ENCODE data around the gene EIF6. TPM values are rescaled to one million over a fixed set of nuclear protein-coding genes. Genes with fewer than 3 reads are reported as not detected.
A peak's percentile ranks its signal among the peaks of the same experiment; 100 is the strongest.

Gene EIF6
- total and polyA plus RNA-seq, 2 donors (not counting 1 experiment from before 2014, with no cell fraction given): 117 to 156 TPM

GRCh38 chr20:35327074-35327976, 42.8 kb upstream of the EIF6 start:
- Histone ChIP-seq H3K9me3 (ENCODE audit: control insufficient read depth, insufficient read depth, low read depth, low read length) (no peaks in the 10 kb centered on the region), H4K20me1 (ENCODE audit: control insufficient read depth, extremely low read depth, insufficient read depth, low read length) (no peaks in the 10 kb centered on the region), H3K27me3 (ENCODE audit: control insufficient read depth, insufficient read depth, low read length) (no peaks in the 10 kb centered on the region), H3K4me3 (replicated peaks in 1 of 4; ENCODE audit: control extremely low read depth in 1 of 4, insufficient read depth in 1 of 4, low read depth in 3 of 4, low read length in 4 of 4) (no peak overlapping the region), H2AFZ (ENCODE audit: low read length) (no peak overlapping the region), H3K4me1 (ENCODE audit: control insufficient read depth, extremely low read depth, insufficient read depth, low read length) (peaks cover 16% of the 10 kb centered on the region), H3K9ac (ENCODE audit: insufficient read depth, low read length) (no peak overlapping the region), H3K79me2 (ENCODE audit: control insufficient read depth, insufficient read depth, low read length) (no peaks in the 10 kb centered on the region), H3K4me2 (ENCODE audit: extremely low read depth, insufficient read depth, low read length) (no peak overlapping the region), H3K27ac (ENCODE audit: insufficient read depth, low read length) (peak overlapping the region; percentile 24), H3K36me3 (ENCODE audit: control insufficient read depth, insufficient read depth, low read length) (peaks cover 2% of the 10 kb centered on the region)
- no peak for TF ChIP-seq CTCF (conservative IDR thresholded peaks at IDR 0.05 in 1 of 2, IDR thresholded peaks at IDR 0.05 in 1 of 2; ENCODE audit: low read depth in 1 of 2, low read length in 2 of 2)
- TF ChIP-seq EZH2 (IDR thresholded peaks at IDR 0.05; ENCODE audit: low read length, missing control alignments): no peak
- peak in 1 of 2 donors; percentile 48 for DNase-seq (ENCODE audit: low read depth in 2 of 2)

GRCh38 chr20:35326740-35327073, 42.1 kb upstream of the EIF6 start:
- no peaks in the 10 kb centered on the region for H4K20me1 ChIP-seq (ENCODE audit: control insufficient read depth, extremely low read depth, insufficient read depth, low read length)
- H3K9ac ChIP-seq (ENCODE audit: insufficient read depth, low read length): no peak overlapping the region
- H3K4me3 ChIP-seq (replicated peaks in 1 of 4; ENCODE audit: control extremely low read depth in 1 of 4, insufficient read depth in 1 of 4, low read depth in 3 of 4, low read length in 4 of 4): no peak overlapping the region
- H3K27ac ChIP-seq (ENCODE audit: insufficient read depth, low read length): peak overlapping the region; percentile 24
- H3K9me3 ChIP-seq (ENCODE audit: control insufficient read depth, insufficient read depth, low read depth, low read length): no peaks in the 10 kb centered on the region
- no peak overlapping the region for H2AFZ ChIP-seq (ENCODE audit: low read length)
- H3K36me3 ChIP-seq (ENCODE audit: control insufficient read depth, insufficient read depth, low read length): peaks cover 2% of the 10 kb centered on the region
- H3K79me2 ChIP-seq (ENCODE audit: control insufficient read depth, insufficient read depth, low read length): no peaks in the 10 kb centered on the region
- H3K4me2 ChIP-seq (ENCODE audit: extremely low read depth, insufficient read depth, low read length): no peak overlapping the region
- H3K4me1 ChIP-seq (ENCODE audit: control insufficient read depth, extremely low read depth, insufficient read depth, low read length): peaks cover 16% of the 10 kb centered on the region
- TF ChIP-seq EZH2 (IDR thresholded peaks at IDR 0.05; ENCODE audit: low read length, missing control alignments): no peak
- TF ChIP-seq CTCF (conservative IDR thresholded peaks at IDR 0.05 in 1 of 2, IDR thresholded peaks at IDR 0.05 in 1 of 2; ENCODE audit: low read depth in 1 of 2, low read length in 2 of 2): no peak
- no peak for DNase-seq (ENCODE audit: low read depth in 2 of 2)
- no peaks in the 10 kb centered on the region for H3K27me3 ChIP-seq (ENCODE audit: control insufficient read depth, insufficient read depth, low read length)

GRCh38 chr20:35326021-35326739, 41.6 kb upstream of the EIF6 start:
- no peaks in the 10 kb centered on the region for H4K20me1 ChIP-seq (ENCODE audit: control insufficient read depth, extremely low read depth, insufficient read depth, low read length)
- H3K27ac ChIP-seq (ENCODE audit: insufficient read depth, low read length): no peak overlapping the region
- H3K4me1 ChIP-seq (ENCODE audit: control insufficient read depth, extremely low read depth, insufficient read depth, low read length): peaks cover 16% of the 10 kb centered on the region
- H3K27me3 ChIP-seq (ENCODE audit: control insufficient read depth, insufficient read depth, low read length): no peaks in the 10 kb centered on the region
- H3K4me3 ChIP-seq (replicated peaks in 1 of 4; ENCODE audit: control extremely low read depth in 1 of 4, insufficient read depth in 1 of 4, low read depth in 3 of 4, low read length in 4 of 4): no peak overlapping the region
- H3K9ac ChIP-seq (ENCODE audit: insufficient read depth, low read length): no peak overlapping the region
- DNase-seq (ENCODE audit: low read depth in 2 of 2): peak in 1 of 2 donors; percentile 48
- TF ChIP-seq CTCF (conservative IDR thresholded peaks at IDR 0.05 in 1 of 2, IDR thresholded peaks at IDR 0.05 in 1 of 2; ENCODE audit: low read depth in 1 of 2, low read length in 2 of 2) (no peak), EZH2 (IDR thresholded peaks at IDR 0.05; ENCODE audit: low read length, missing control alignments) (no peak)
- H3K36me3 ChIP-seq (ENCODE audit: control insufficient read depth, insufficient read depth, low read length): peaks cover 2% of the 10 kb centered on the region
- no peak overlapping the region for H3K4me2 ChIP-seq (ENCODE audit: extremely low read depth, insufficient read depth, low read length)
- H3K9me3 ChIP-seq (ENCODE audit: control insufficient read depth, insufficient read depth, low read depth, low read length): no peaks in the 10 kb centered on the region
- no peak overlapping the region for H2AFZ ChIP-seq (ENCODE audit: low read length)
- H3K79me2 ChIP-seq (ENCODE audit: control insufficient read depth, insufficient read depth, low read length): no peaks in the 10 kb centered on the region
